ENCODE results near the gene DSPP. TPM values are rescaled to one million over a fixed set of nuclear protein-coding genes. Genes with fewer than 3 reads are reported as not detected.

The DSPP gene
- total RNA-seq, 3 donors from 2014 or later (not counting 1 experiment from before 2014, with no cell fraction given) = not detected

DNA sequence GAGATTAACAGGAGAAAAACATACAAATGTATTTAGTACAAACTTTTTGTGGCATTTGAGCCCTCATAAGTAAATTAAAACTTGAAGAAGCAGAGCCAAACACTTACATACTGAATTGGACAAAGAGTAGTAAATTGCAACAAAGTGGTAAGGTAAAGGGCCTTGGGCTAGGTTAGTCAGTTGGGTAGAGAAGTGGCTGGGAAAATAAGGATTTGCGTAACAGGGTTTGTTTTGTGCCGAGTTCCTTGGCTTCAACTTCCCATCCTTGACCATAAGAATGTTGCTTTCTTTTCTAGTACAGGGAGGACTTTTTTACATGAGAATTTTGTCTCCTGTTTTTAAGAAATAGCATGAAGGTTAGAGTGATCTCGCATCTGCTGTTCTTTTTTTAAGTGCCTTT, 33.3 kb upstream of the DSPP start:
- 100% methylated on average over 1 of the region's 3 CpGs for WGBS (ENCODE audit: insufficient coverage)
- H3K4me1 ChIP-seq (ENCODE audit: control insufficient read depth, insufficient read depth, low read length) = no peaks in the 10 kb centered on the region
- Mint-ChIP-seq H3K9me3 (no peaks in the 10 kb centered on the region), H3K27me3 (ENCODE audit: low read depth in 2 of 2) (peaks cover 2 to 6% of the 10 kb centered on the region in 2 donors), H3K36me3 (no peaks in the 10 kb centered on the region), H3K4me1 (no peaks in the 10 kb centered on the region), H3K4me3 (no peak overlapping the region), H3K27ac (no peak overlapping the region)
- H3K27me3 ChIP-seq (ENCODE audit: control insufficient read depth, insufficient read depth, low read length) = no peaks in the 10 kb centered on the region
- intact Hi-C loops (cut with micrococcal nuclease) = no loop called here
- H3K9me3 ChIP-seq (ENCODE audit: control insufficient read depth, insufficient read depth, low read length) = no peaks in the 10 kb centered on the region
- H3K4me3 ChIP-seq (ENCODE audit: low read length) = no peak overlapping the region
- TF ChIP-seq CTCF (IDR thresholded peaks at IDR 0.05) = no peak
- no peak for ATAC-seq
- no peak overlapping the region for H3K27ac ChIP-seq (ENCODE audit: low read length)
- DNase-seq = no peak
- H3K36me3 ChIP-seq (ENCODE audit: control insufficient read depth, insufficient read depth, low read length) = no peaks in the 10 kb centered on the region

- no peak overlapping the region for H3K27ac Mint-ChIP-seq
- Histone ChIP-seq H3K27ac (ENCODE audit: low read length) (no peak overlapping the region), H3K4me1 (ENCODE audit: control insufficient read depth, insufficient read depth, low read length) (no peaks in the 10 kb centered on the region), H3K36me3 (ENCODE audit: control insufficient read depth, insufficient read depth, low read length) (no peaks in the 10 kb centered on the region), H3K9me3 (ENCODE audit: control insufficient read depth, insufficient read depth, low read length) (no peaks in the 10 kb centered on the region), H3K27me3 (ENCODE audit: control insufficient read depth, insufficient read depth, low read length) (no peaks in the 10 kb centered on the region), H3K4me3 (ENCODE audit: low read length) (no peak overlapping the region)
- no peak for ATAC-seq
- TF ChIP-seq CTCF (IDR thresholded peaks at IDR 0.05) = no peak
- H3K9me3 Mint-ChIP-seq = no peaks in the 10 kb centered on the region
- intact Hi-C loops (cut with micrococcal nuclease) = no loop called here
- no peaks in the 10 kb centered on the region for H3K4me1 Mint-ChIP-seq
- 75% methylated on average over 1 of the region's 1 CpG for WGBS (ENCODE audit: insufficient coverage)
- no peak for DNase-seq
- peaks cover 2 to 6% of the 10 kb centered on the region in 2 donors for H3K27me3 Mint-ChIP-seq (ENCODE audit: low read depth in 2 of 2)
- no peak overlapping the region for H3K4me3 Mint-ChIP-seq
- H3K36me3 Mint-ChIP-seq = no peaks in the 10 kb centered on the region
Measured at GRCh38 chr4:87575408-87575807, 32.9 kb upstream of the DSPP start.

GRCh38 chr4:87575983-87576382, 32.3 kb upstream of the DSPP start:
- Mint-ChIP-seq H3K4me3 (no peak overlapping the region), H3K4me1 (no peaks in the 10 kb centered on the region), H3K9me3 (no peaks in the 10 kb centered on the region), H3K27ac (no peak overlapping the region), H3K36me3 (no peaks in the 10 kb centered on the region), H3K27me3 (ENCODE audit: low read depth in 2 of 2) (peaks cover 2 to 6% of the 10 kb centered on the region in 2 donors)
- no peaks in the 10 kb centered on the region for H3K4me1 ChIP-seq (ENCODE audit: control insufficient read depth, insufficient read depth, low read length)
- DNase-seq (no peak), ATAC-seq (no peak)
- H3K4me3 ChIP-seq (ENCODE audit: low read length) = no peak overlapping the region
- no peak overlapping the region for H3K27ac ChIP-seq (ENCODE audit: low read length)
- intact Hi-C loops (cut with micrococcal nuclease) = no loop called here
- TF ChIP-seq CTCF (IDR thresholded peaks at IDR 0.05) = no peak
- H3K9me3 ChIP-seq (ENCODE audit: control insufficient read depth, insufficient read depth, low read length) = no peaks in the 10 kb centered on the region
- H3K27me3 ChIP-seq (ENCODE audit: control insufficient read depth, insufficient read depth, low read length) = no peaks in the 10 kb centered on the region
- no peaks in the 10 kb centered on the region for H3K36me3 ChIP-seq (ENCODE audit: control insufficient read depth, insufficient read depth, low read length)

- no peaks in the 10 kb centered on the region for H3K9me3 Mint-ChIP-seq
- no peak overlapping the region for H3K27ac Mint-ChIP-seq
- no peaks in the 10 kb centered on the region for H3K27me3 Mint-ChIP-seq (ENCODE audit: low read depth in 2 of 2)
- H3K27ac ChIP-seq (ENCODE audit: low read length) = no peak overlapping the region
- no peak for TF ChIP-seq CTCF (IDR thresholded peaks at IDR 0.05)
- intact Hi-C loops (cut with micrococcal nuclease) = no loop called here
- ATAC-seq (no peak), DNase-seq (no peak)
- no peaks in the 10 kb centered on the region for H3K36me3 Mint-ChIP-seq
- H3K27me3 ChIP-seq (ENCODE audit: control insufficient read depth, insufficient read depth, low read length) = no peaks in the 10 kb centered on the region
- H3K4me1 ChIP-seq (ENCODE audit: control insufficient read depth, insufficient read depth, low read length) = peaks cover 3% of the 10 kb centered on the region
- H3K9me3 ChIP-seq (ENCODE audit: control insufficient read depth, insufficient read depth, low read length) = no peaks in the 10 kb centered on the region
- no peaks in the 10 kb centered on the region for H3K36me3 ChIP-seq (ENCODE audit: control insufficient read depth, insufficient read depth, low read length)
- H3K4me3 ChIP-seq (ENCODE audit: low read length) = no peak overlapping the region
- H3K4me1 Mint-ChIP-seq = peaks cover 14% of the 10 kb centered on the region in 2 donors
- no peak overlapping the region for H3K4me3 Mint-ChIP-seq
- WGBS (ENCODE audit: insufficient coverage) = 17% methylated on average over 1 of the region's 2 CpGs
Measured at GRCh38 chr4:87579478-87579877, 28.9 kb upstream of the DSPP start.
